Measurements from ENCODE around the gene CTAG1A. TPM values are rescaled to one million over a fixed set of nuclear protein-coding genes. Genes with fewer than 3 reads are reported as not detected.

The CTAG1A gene
- total and polyA plus RNA-seq, 9 of the 15 experiments (the other 6 are each of a cell fraction or from before 2014, with no cell fraction given): 0.32 TPM; not detected in 8

GRCh38 chrX:154541896-154542722 lies 42.8 kb upstream of the CTAG1A start (continued):
- no peak; the same call in 1 of the 2 replicates for TF ChIP-seq ETV1 (tag; conservative IDR thresholded peaks at IDR 0.05; ENCODE audit: low read depth)
- TF ChIP-seq MYBL2 (IDR thresholded peaks at IDR 0.05; ENCODE audit: low read depth): no peak
- TF ChIP-seq MYBL2 (CRISPR knock-in tag; IDR thresholded peaks at IDR 0.05; ENCODE audit: borderline replicate concordance): no peak
- TF ChIP-seq SNIP1 (IDR thresholded peaks at IDR 0.05; ENCODE audit: low read depth): no peak
- no peak for TF ChIP-seq ZNF407 (IDR thresholded peaks at IDR 0.05; ENCODE audit: low read depth)
- no peak for TF ChIP-seq OTX1 (CRISPR knock-in tag; IDR thresholded peaks at IDR 0.05)
- peak in 1 of 2 experiments; percentile 76; a peak in 1 of 4 replicates for TF ChIP-seq ZNF639 (CRISPR knock-in tag; conservative IDR thresholded peaks at IDR 0.05 in 1 of 2, IDR thresholded peaks at IDR 0.05 in 1 of 2)
- no peak for TF ChIP-seq CHAMP1 (IDR thresholded peaks at IDR 0.05)
- TF ChIP-seq GATAD2A (IDR thresholded peaks at IDR 0.05): no peak
- no peak; the same call in none of the 2 replicates for TF ChIP-seq USF1 (CRISPR knock-in tag; IDR thresholded peaks at IDR 0.05)
- TF ChIP-seq RBM17 (IDR thresholded peaks at IDR 0.05; ENCODE audit: borderline replicate concordance, low read depth, low read length): no peak
